Panc1 (cell line): ENCODE results near the gene ZNF765.

ENCODE experiments used
- CTCF ChIP-seq: fragments of 450-650 bp; IDR thresholded peaks from 2 replicates; pipeline ENCODE4 v1.5.1; 2017; ENCODE audit warnings: mild to moderate bottlenecking
- POLR2AphosphoS5 ChIP-seq: IDR thresholded peaks from 2 replicates; pipeline ENCODE4 v1.6.1; 2012; ENCODE audit warnings: mild to moderate bottlenecking, low read depth, low read length, moderate library complexity
- REST ChIP-seq, 2 experiments: IDR thresholded peaks; 2 replicates each; pipeline ENCODE4 v1.6.1; 2011 to 2012; ENCODE audit warnings: low read depth in 2 of 2, control low read depth in 1 of 2, low read length in 1 of 2, mild to moderate bottlenecking in 1 of 2, moderate library complexity in 1 of 2; ENCODE audit not compliant: insufficient read depth in 1 of 2
- SIN3A ChIP-seq: IDR thresholded peaks from 2 replicates; pipeline ENCODE4 v1.6.1; 2012; ENCODE audit warnings: low read depth, mild to moderate bottlenecking, low read length, moderate library complexity, borderline replicate concordance; ENCODE audit not compliant: insufficient read depth

GRCh38 chr19:53471916-53472315, 77.0 kb downstream of the ZNF765 start:
- TF ChIP-seq CTCF (no peak), POLR2AphosphoS5 (no peak), REST (IDR thresholded peaks at IDR 0.05; ENCODE audit: insufficient read depth in 1 of 2, low read depth in 2 of 2, low read length in 1 of 2) (no peak), SIN3A (no peak)
